ENCODE data around the gene SCAMP3.
"Not testable (repeated sequence)": the region's sequence is repeated elsewhere in the genome, so short reads cannot be mapped to it uniquely, and the experiment has no call there.

GRCh38 chr1:155246796-155247195 is 15.4 kb downstream of the SCAMP3 start:
- TF ChIP-seq CTCF (conservative IDR thresholded peaks at IDR 0.05; ENCODE audit: low read depth in 2 of 2); POLR2AphosphoS5 (IDR thresholded peaks at IDR 0.05; ENCODE audit: low read depth); EZH2 (IDR thresholded peaks at IDR 0.05; ENCODE audit: low read depth, unreplicated experiment); EZH2phosphoT487 (IDR thresholded peaks at IDR 0.05; ENCODE audit: unreplicated experiment); REST (IDR thresholded peaks at IDR 0.05; ENCODE audit: unreplicated experiment); CREB1 (CRISPR knock-in tag; IDR thresholded peaks at IDR 0.05; ENCODE audit: low read depth); ZNF462 (CRISPR knock-in tag; IDR thresholded peaks at IDR 0.05): not testable (repeated sequence)
